GM12872 (cell line): ENCODE results near the gene ZFP36.

ENCODE experiments used
- CTCF ChIP-seq: IDR thresholded peaks from 3 replicates; pipeline ENCODE4 v1.5.1; 2011; ENCODE audit warnings: low read depth, mild to moderate bottlenecking, low read length, moderate library complexity; ENCODE audit not compliant: insufficient read depth

ZFP36 gene

GRCh38 chr19:39405261-39405957 lies 1.2 kb upstream of the ZFP36 start:
- no peak for TF ChIP-seq CTCF

GRCh38 chr19:39405958-39406655 lies 540 bp upstream of the ZFP36 start:
- no peak for TF ChIP-seq CTCF

- TF ChIP-seq CTCF, result no peak
These were observed 688 bp downstream of the ZFP36 start for GRCh38 chr19:39407410-39407659.

GRCh38 chr19:39407660-39408391 lies 1.2 kb downstream of the ZFP36 start:
- TF ChIP-seq CTCF, result no peak

GRCh38 chr19:39408392-39409207 lies 2.0 kb downstream of the ZFP36 start:
- TF ChIP-seq CTCF, result no peak

- TF ChIP-seq CTCF, result no peak
These were observed 2.8 kb downstream of the ZFP36 start for GRCh38 chr19:39409208-39410016.
